Spleen (tissue), 7 donors: ENCODE data around the gene LYPLA2.

Experiments
- POLR2A ChIP-seq, 3 donors: fragments of 450-650 bp; IDR thresholded peaks; one replicate each; pipeline ENCODE4 v1.5.1; 2017; ENCODE audit warnings: antibody characterized with exemption in 3 of 3, mild to moderate bottlenecking in 1 of 3
- TF ChIP-seq, protein P1 (sequence below), 11 experiments: fragments of 200-600 bp in 7 of 11; fragments of 450-650 bp in 4 of 11; sonication (generic) in 4 of 11; IDR thresholded peaks in 8 of 11; conservative IDR thresholded peaks in 3 of 11; 1 replicate in 7 of 11; 2 replicates in 4 of 11; pipeline versions ENCODE4 v1.4.0 to v1.8.0; 2016 to 2021; ENCODE audit warnings: antibody characterized with exemption in 11 of 11, inconsistent platforms in 4 of 11, mild to moderate bottlenecking in 1 of 11
- donor health status: DM: no; HTN: no; CAD: no; lungs with moderate emphysema.
- donor health status: DM: no; HTN: no; CAD: no.
- donor health status: DM: no; HTN: no; CAD: no.

- peak; percentile 43 to 65 (median 57) for TF ChIP-seq POLR2A (IDR thresholded peaks at IDR 0.05)
- TF ChIP-seq, protein P1, sequence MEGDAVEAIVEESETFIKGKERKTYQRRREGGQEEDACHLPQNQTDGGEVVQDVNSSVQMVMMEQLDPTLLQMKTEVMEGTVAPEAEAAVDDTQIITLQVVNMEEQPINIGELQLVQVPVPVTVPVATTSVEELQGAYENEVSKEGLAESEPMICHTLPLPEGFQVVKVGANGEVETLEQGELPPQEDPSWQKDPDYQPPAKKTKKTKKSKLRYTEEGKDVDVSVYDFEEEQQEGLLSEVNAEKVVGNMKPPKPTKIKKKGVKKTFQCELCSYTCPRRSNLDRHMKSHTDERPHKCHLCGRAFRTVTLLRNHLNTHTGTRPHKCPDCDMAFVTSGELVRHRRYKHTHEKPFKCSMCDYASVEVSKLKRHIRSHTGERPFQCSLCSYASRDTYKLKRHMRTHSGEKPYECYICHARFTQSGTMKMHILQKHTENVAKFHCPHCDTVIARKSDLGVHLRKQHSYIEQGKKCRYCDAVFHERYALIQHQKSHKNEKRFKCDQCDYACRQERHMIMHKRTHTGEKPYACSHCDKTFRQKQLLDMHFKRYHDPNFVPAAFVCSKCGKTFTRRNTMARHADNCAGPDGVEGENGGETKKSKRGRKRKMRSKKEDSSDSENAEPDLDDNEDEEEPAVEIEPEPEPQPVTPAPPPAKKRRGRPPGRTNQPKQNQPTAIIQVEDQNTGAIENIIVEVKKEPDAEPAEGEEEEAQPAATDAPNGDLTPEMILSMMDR (IDR thresholded peaks at IDR 0.05 in 8 of 11, conservative IDR thresholded peaks at IDR 0.05 in 3 of 11): peak in 1 of 11 experiments; percentile 12
Observed at GRCh38 chr1:23825076-23825761, 34.3 kb downstream of the LYPLA2 start, which contains the start of gene HMGCL.
